ENCODE results near the gene RNF182. TPM values are rescaled to one million over a fixed set of nuclear protein-coding genes. Genes with fewer than 3 reads are reported as not detected.
A peak's percentile ranks its signal among the peaks of the same experiment; 100 is the strongest.

Gene RNF182
- total and polyA plus RNA-seq, 9 of the 15 experiments (the other 6 are each of a cell fraction or from before 2014, with no cell fraction given) = 12.8 to 22.8 (median 17.5) TPM

DNA sequence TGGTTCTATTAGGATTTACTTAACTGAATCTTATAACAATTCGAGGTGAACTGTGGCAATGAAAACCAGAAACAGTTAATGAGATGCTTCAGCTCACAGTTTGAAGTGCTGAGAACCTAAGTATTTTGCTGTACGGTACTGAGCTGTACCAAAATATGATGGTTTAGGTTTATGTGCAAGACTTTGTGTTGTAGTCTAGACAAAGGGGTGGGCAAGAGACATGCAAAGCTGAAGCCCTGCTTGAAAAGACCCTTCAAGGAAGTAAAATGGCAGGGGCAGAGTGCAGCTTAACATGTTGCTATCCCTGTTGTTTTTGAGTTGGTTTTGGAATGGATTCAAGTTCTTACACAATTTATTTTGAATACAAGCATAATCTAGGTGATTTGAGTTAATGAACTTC, 54.0 kb downstream of the RNF182 start:
- H3K79me2 ChIP-seq (ENCODE audit: control insufficient read depth, insufficient read depth, low read length) = peaks cover 7% of the 10 kb centered on the region; the same call in 2 of the 3 replicates
- FAIRE-seq = peak; percentile 15
- peaks cover 8 to 35% of the 10 kb centered on the region in 2 experiments for H3K4me1 ChIP-seq (replicated peaks in 1 of 2; ENCODE audit: control insufficient read depth in 2 of 2, insufficient read depth in 2 of 2, low read length in 2 of 2)
- peaks cover 10% of the 10 kb centered on the region for H3K9me3 ChIP-seq (replicated peaks; ENCODE audit: control insufficient read depth, insufficient read depth, low read depth, low read length)
- intact Hi-C loops (cut with micrococcal nuclease) (loop anchor here (1.0 kb wide), 1 partner anchor 55 kb away; no protein-coding TSS in a partner anchor), in situ Hi-C loops (cut with MboI) (no loop called here)
- ATAC-seq = no peak
- CTCF ChIA-PET (ENCODE audit: low intra/inter-chr PET ratio) = no interaction called here
- H4K20me1 ChIP-seq (replicated peaks; ENCODE audit: control insufficient read depth, insufficient read depth, low read length) = no peaks in the 10 kb centered on the region
- H2AFZ ChIP-seq (ENCODE audit: low read depth, low read length) = no peak overlapping the region
- 52% methylated on average over 2 of the region's 2 CpGs for WGBS (ENCODE audit: insufficient coverage, low coverage, missing lambda C conversion rate)
- H3K9ac ChIP-seq (ENCODE audit: insufficient read depth in 1 of 2, low read depth in 2 of 2, low read length in 2 of 2) = 0 out of 4 replicates have a peak overlapping the region, but pooled peaks of 1 of the 2 experiments have one; percentile 36
- POLR2A ChIA-PET = interaction anchor here (0.6 kb wide), 1 partner anchor 25 kb away, joined by 3 read pairs; no protein-coding TSS in a partner anchor
- H3K9me1 ChIP-seq (ENCODE audit: control insufficient read depth, insufficient read depth, low read length) = no peaks in the 10 kb centered on the region
- H3K27ac ChIP-seq (ENCODE audit: extremely low read depth, low read depth, low read length) = peak overlapping the region; percentile 90
- H3K27me3 ChIP-seq (ENCODE audit: control insufficient read depth in 2 of 2, insufficient read depth in 2 of 2, low read length in 2 of 2) = no peaks in the 10 kb centered on the region
- no TSS peak for BruUV-seq (replicated peaks)
- TF ChIP-seq KAT7 (CRISPR knock-in tag; IDR thresholded peaks at IDR 0.05; ENCODE audit: borderline replicate concordance) (0 out of 2 replicates have a peak, but pooled peaks have one; percentile 28), ZNF668 (CRISPR knock-in tag; IDR thresholded peaks at IDR 0.05) (peak; percentile 54; the same call in 1 of the 2 replicates), SMAD4 (CRISPR knock-in tag; conservative IDR thresholded peaks at IDR 0.05) (peak; percentile 10; the same call in 1 of the 2 replicates), WHSC1 (IDR thresholded peaks at IDR 0.05; ENCODE audit: low read length) (peak; percentile 92), MBD2 (IDR thresholded peaks at IDR 0.05; ENCODE audit: borderline replicate concordance, low read depth) (no peak), FOXJ2 (tag; IDR thresholded peaks at IDR 0.05) (0 out of 2 replicates have a peak, but pooled peaks have one; percentile 2), ARNT (IDR thresholded peaks at IDR 0.05) (no peak), ZNF584 (CRISPR knock-in tag; IDR thresholded peaks at IDR 0.05; ENCODE audit: low read depth) (peak; percentile 19; the same call in 1 of the 2 replicates), ZNF589 (CRISPR knock-in tag; IDR thresholded peaks at IDR 0.05; ENCODE audit: low read depth) (0 out of 2 replicates have a peak, but pooled peaks have one; percentile 4), GTF2B (IDR thresholded peaks at IDR 0.05; ENCODE audit: extremely low read depth, insufficient read length) (no peak), NFRKB (IDR thresholded peaks at IDR 0.05; ENCODE audit: low read depth) (0 out of 2 replicates have a peak, but pooled peaks have one; percentile 5), BRD4 (IDR thresholded peaks at IDR 0.05) (peak; percentile 27; the same call in 1 of the 2 replicates)
- DNase-seq (ENCODE audit: extremely low read depth in 1 of 4, low spot score in 3 of 4) = no peak
- H3K4me2 ChIP-seq (ENCODE audit: insufficient read depth, low read length) = no peak overlapping the region
- no peak overlapping the region for H3K4me3 ChIP-seq
- H3K36me3 ChIP-seq (ENCODE audit: control insufficient read depth, insufficient read depth, low read length) = peaks cover 37% of the 10 kb centered on the region
